Measurements from ENCODE around the gene SPOCK1. TPM values are rescaled to one million over a fixed set of nuclear protein-coding genes. Genes with fewer than 3 reads are reported as not detected.

SPOCK1 gene
- total RNA-seq, 1 experiment from 2014 or later: 9.8 TPM

GRCh38 chr5:137315534-137316345, 183.4 kb downstream of the SPOCK1 start:
- Histone ChIP-seq H3K79me2 (ENCODE audit: low read length) (no peaks in the 10 kb centered on the region), H2AFZ (ENCODE audit: low read length) (no peak overlapping the region), H3K9ac (ENCODE audit: low read length) (no peak overlapping the region), H3K4me3 (ENCODE audit: low read length) (no peak overlapping the region), H3F3A (ENCODE audit: low read length, unreplicated experiment) (no peaks in the 10 kb centered on the region), H3K4me2 (ENCODE audit: low read length) (no peak overlapping the region), H4K20me1 (ENCODE audit: low read length) (no peaks in the 10 kb centered on the region), H3K36me3 (ENCODE audit: low read depth, low read length) (no peaks in the 10 kb centered on the region), H3K27me3 (ENCODE audit: low read length) (no peaks in the 10 kb centered on the region), H3K27ac (ENCODE audit: low read length) (no peak overlapping the region), H3K4me1 (ENCODE audit: insufficient read depth, low read length) (peaks cover 15% of the 10 kb centered on the region), H3K9me3 (ENCODE audit: low read length) (no peaks in the 10 kb centered on the region), H3K9me2 (replicated peaks; ENCODE audit: low read length) (no peaks in the 10 kb centered on the region)
- no TSS peak for BruUV-seq (replicated peaks)
- POLR2A ChIA-PET (ENCODE audit: unreplicated experiment): no interaction called here
- ATAC-seq (no peak), DNase-seq (no peak)
- intact Hi-C loops (cut with micrococcal nuclease): no loop called here
- CTCF ChIA-PET: no interaction called here
- TF ChIP-seq EZH2 (IDR thresholded peaks at IDR 0.05; ENCODE audit: low read length, unreplicated experiment) (no peak), EZH2phosphoT487 (IDR thresholded peaks at IDR 0.05; ENCODE audit: borderline replicate concordance, low read length) (no peak), CTCF (conservative IDR thresholded peaks at IDR 0.05; ENCODE audit: low read depth, low read length) (no peak)

- CTCF ChIA-PET: no interaction called here
- H3F3A ChIP-seq (ENCODE audit: low read length, unreplicated experiment): no peaks in the 10 kb centered on the region
- BruUV-seq (replicated peaks): no TSS peak
- POLR2A ChIA-PET (ENCODE audit: unreplicated experiment): no interaction called here
- no peak overlapping the region for H3K4me2 ChIP-seq (ENCODE audit: low read length)
- no peak for ATAC-seq
- no peaks in the 10 kb centered on the region for H3K9me3 ChIP-seq (ENCODE audit: low read length)
- no peaks in the 10 kb centered on the region for H3K9me2 ChIP-seq (replicated peaks; ENCODE audit: low read length)
- no peak for TF ChIP-seq CTCF (conservative IDR thresholded peaks at IDR 0.05; ENCODE audit: low read depth, low read length)
- TF ChIP-seq EZH2 (IDR thresholded peaks at IDR 0.05; ENCODE audit: low read length, unreplicated experiment): no peak
- TF ChIP-seq EZH2phosphoT487 (IDR thresholded peaks at IDR 0.05; ENCODE audit: borderline replicate concordance, low read length): no peak
- no peak overlapping the region for H2AFZ ChIP-seq (ENCODE audit: low read length)
- H3K4me1 ChIP-seq (ENCODE audit: insufficient read depth, low read length): peaks cover 20% of the 10 kb centered on the region
- DNase-seq: no peak
- no peaks in the 10 kb centered on the region for H3K79me2 ChIP-seq (ENCODE audit: low read length)
- H3K27ac ChIP-seq (ENCODE audit: low read length): no peak overlapping the region
- no peaks in the 10 kb centered on the region for H3K27me3 ChIP-seq (ENCODE audit: low read length)
- intact Hi-C loops (cut with micrococcal nuclease): no loop called here
- no peak overlapping the region for H3K4me3 ChIP-seq (ENCODE audit: low read length)
- no peaks in the 10 kb centered on the region for H3K36me3 ChIP-seq (ENCODE audit: low read depth, low read length)
- no peaks in the 10 kb centered on the region for H4K20me1 ChIP-seq (ENCODE audit: low read length)
- H3K9ac ChIP-seq (ENCODE audit: low read length): no peak overlapping the region
Measured at GRCh38 chr5:137315109-137315508, 184.0 kb downstream of the SPOCK1 start.

- no peak for ATAC-seq
- TF ChIP-seq CTCF (conservative IDR thresholded peaks at IDR 0.05; ENCODE audit: low read depth, low read length) (no peak), EZH2 (IDR thresholded peaks at IDR 0.05; ENCODE audit: low read length, unreplicated experiment) (no peak), EZH2phosphoT487 (IDR thresholded peaks at IDR 0.05; ENCODE audit: borderline replicate concordance, low read length) (no peak)
- Histone ChIP-seq H3K9me3 (ENCODE audit: low read length) (no peaks in the 10 kb centered on the region), H2AFZ (ENCODE audit: low read length) (no peak overlapping the region), H3K9ac (ENCODE audit: low read length) (no peak overlapping the region), H4K20me1 (ENCODE audit: low read length) (no peaks in the 10 kb centered on the region), H3K9me2 (replicated peaks; ENCODE audit: low read length) (no peaks in the 10 kb centered on the region), H3K27ac (ENCODE audit: low read length) (no peak overlapping the region), H3F3A (ENCODE audit: low read length, unreplicated experiment) (no peaks in the 10 kb centered on the region), H3K4me1 (ENCODE audit: insufficient read depth, low read length) (peaks cover 31% of the 10 kb centered on the region), H3K36me3 (ENCODE audit: low read depth, low read length) (no peaks in the 10 kb centered on the region), H3K27me3 (ENCODE audit: low read length) (no peaks in the 10 kb centered on the region), H3K79me2 (ENCODE audit: low read length) (no peaks in the 10 kb centered on the region), H3K4me3 (ENCODE audit: low read length) (no peak overlapping the region), H3K4me2 (ENCODE audit: low read length) (no peak overlapping the region)
- CTCF ChIA-PET: no interaction called here
- BruUV-seq (replicated peaks): no TSS peak
- intact Hi-C loops (cut with micrococcal nuclease): no loop called here
- POLR2A ChIA-PET (ENCODE audit: unreplicated experiment): no interaction called here
- DNase-seq: no peak
Measured at GRCh38 chr5:137313526-137314175, 185.5 kb downstream of the SPOCK1 start.
